GM12865 (cell line): ENCODE data around the gene MAPK8IP2.
A peak's percentile ranks its signal among the peaks of the same experiment; 100 is the strongest.

ENCODE experiments used
- DNase-seq: peaks from one replicate; pipeline ENCODE4 v3.0.0; 2010; ENCODE audit warnings: low read depth
- H3K4me3 ChIP-seq: 2 replicates; pipeline ENCODE4 v1.5.1; 2011; ENCODE audit warnings: mild to moderate bottlenecking, low read depth, low read length, control low read depth
- CTCF ChIP-seq: IDR thresholded peaks from 2 replicates; pipeline ENCODE4 v1.5.1; 2011; ENCODE audit warnings: low read length, control low read depth, low read depth, inconsistent platforms; ENCODE audit not compliant: insufficient read depth; ENCODE audit errors: missing control alignments

Gene MAPK8IP2

GRCh38 chr22:50597097-50597496 is 3.5 kb upstream of the MAPK8IP2 start:
- H3K4me3 ChIP-seq: no peak overlapping the region
- TF ChIP-seq CTCF: no peak
- DNase-seq: no peak

GRCh38 chr22:50599816-50600455 is 657 bp upstream of the MAPK8IP2 start:
- no peak for TF ChIP-seq CTCF
- DNase-seq: peak; percentile 24
- no peak overlapping the region for H3K4me3 ChIP-seq

GRCh38 chr22:50600967-50601668 is 525 bp downstream of the MAPK8IP2 start:
- no peak for DNase-seq
- no peak overlapping the region for H3K4me3 ChIP-seq
- TF ChIP-seq CTCF: no peak

- no peak for DNase-seq
- TF ChIP-seq CTCF: no peak
- no peak overlapping the region for H3K4me3 ChIP-seq
Measured at GRCh38 chr22:50601669-50602337, 1.2 kb downstream of the MAPK8IP2 start.

GRCh38 chr22:50602338-50602700 is 1.7 kb downstream of the MAPK8IP2 start:
- TF ChIP-seq CTCF: no peak
- DNase-seq: no peak
- H3K4me3 ChIP-seq: no peak overlapping the region

- no peak for TF ChIP-seq CTCF
- no peak for DNase-seq
- H3K4me3 ChIP-seq: no peak overlapping the region
Measured at GRCh38 chr22:50603511-50604255, 3.1 kb downstream of the MAPK8IP2 start.
